HepG2 (cell line): ENCODE data around the gene HBA1.

Experiments
- CBX1 ChIP-seq: IDR thresholded peaks from one replicate; pipeline ENCODE4 v1.6.1; 2016; ENCODE audit warnings: antibody characterized with exemption, low read depth
- E2F1 ChIP-seq: sonication (generic); formaldehyde crosslinking; IDR thresholded peaks from 2 replicates; pipeline ENCODE4 v1.5.0; 2020; ENCODE audit warnings: missing genetic modification reagents
- JUNB ChIP-seq: sonication (generic); formaldehyde crosslinking; IDR thresholded peaks from 2 replicates; pipeline ENCODE4 v1.8.0; 2022; ENCODE audit warnings: missing genetic modification reagents, mild to moderate bottlenecking, borderline replicate concordance
- JUND ChIP-seq: sonication (generic); formaldehyde crosslinking; IDR thresholded peaks from 2 replicates; pipeline ENCODE4 v1.8.0; 2022; ENCODE audit warnings: mild to moderate bottlenecking, missing genetic modification reagents
- MTA1 ChIP-seq: sonication (generic); formaldehyde crosslinking; IDR thresholded peaks from 2 replicates; pipeline ENCODE4 v1.4.0; 2020; ENCODE audit warnings: missing genetic modification reagents, mild to moderate bottlenecking, borderline replicate concordance
- SMC3 ChIP-seq: IDR thresholded peaks from 2 replicates; pipeline ENCODE4 v1.6.1; 2011; ENCODE audit warnings: low read length, improper control_type of control experiment
- ZBTB7A ChIP-seq: sonication (generic); formaldehyde crosslinking; IDR thresholded peaks from 2 replicates; pipeline ENCODE4 v1.8.0; 2022; ENCODE audit warnings: mild to moderate bottlenecking, missing genetic modification reagents
- ZNF460 ChIP-seq: sonication (generic); formaldehyde crosslinking; IDR thresholded peaks from 2 replicates; pipeline ENCODE4 v1.5.1; 2020; ENCODE audit warnings: missing genetic modification reagents, mild to moderate bottlenecking, borderline replicate concordance

- TF ChIP-seq ZNF460, result no peak
- no peak for TF ChIP-seq MTA1 (CRISPR knock-in tag)
- no peak for TF ChIP-seq ZBTB7A (CRISPR knock-in tag)
- TF ChIP-seq CBX1, result no peak
- TF ChIP-seq JUNB (CRISPR knock-in tag), result no peak
- TF ChIP-seq E2F1 (CRISPR knock-in tag), result no peak
- no peak for TF ChIP-seq JUND
- TF ChIP-seq SMC3, result no peak
Measured at GRCh38 chr16:183005-183404, 6.5 kb downstream of the HBA1 start.
